PC-3 (cell line): Measurements from ENCODE around the gene ABHD3.
"Not testable (repeated sequence)": the region's sequence is repeated elsewhere in the genome, so short reads cannot be mapped to it uniquely, and the experiment has no call there.

Experiments
- EZH2 ChIP-seq: fragments of 300-600 bp; sonication (generic); IDR thresholded peaks from one replicate; pipeline ENCODE4 v1.6.1; 2017; ENCODE audit warnings: antibody characterized with exemption, mild to moderate bottlenecking, low read length; ENCODE audit not compliant: unreplicated experiment
- EZH2phosphoT487 ChIP-seq: fragments of 300-600 bp; sonication (generic); IDR thresholded peaks from 2 replicates; pipeline ENCODE4 v1.6.1; 2018; ENCODE audit warnings: mild to moderate bottlenecking, antibody characterized with exemption, low read length, borderline replicate concordance
- TF ChIP-seq, protein P1 (sequence below): fragments of 300-600 bp; sonication (generic); conservative IDR thresholded peaks from 2 replicates; pipeline ENCODE4 v1.5.1; 2017; ENCODE audit warnings: antibody characterized with exemption, low read depth, mild to moderate bottlenecking, low read length

DNA sequence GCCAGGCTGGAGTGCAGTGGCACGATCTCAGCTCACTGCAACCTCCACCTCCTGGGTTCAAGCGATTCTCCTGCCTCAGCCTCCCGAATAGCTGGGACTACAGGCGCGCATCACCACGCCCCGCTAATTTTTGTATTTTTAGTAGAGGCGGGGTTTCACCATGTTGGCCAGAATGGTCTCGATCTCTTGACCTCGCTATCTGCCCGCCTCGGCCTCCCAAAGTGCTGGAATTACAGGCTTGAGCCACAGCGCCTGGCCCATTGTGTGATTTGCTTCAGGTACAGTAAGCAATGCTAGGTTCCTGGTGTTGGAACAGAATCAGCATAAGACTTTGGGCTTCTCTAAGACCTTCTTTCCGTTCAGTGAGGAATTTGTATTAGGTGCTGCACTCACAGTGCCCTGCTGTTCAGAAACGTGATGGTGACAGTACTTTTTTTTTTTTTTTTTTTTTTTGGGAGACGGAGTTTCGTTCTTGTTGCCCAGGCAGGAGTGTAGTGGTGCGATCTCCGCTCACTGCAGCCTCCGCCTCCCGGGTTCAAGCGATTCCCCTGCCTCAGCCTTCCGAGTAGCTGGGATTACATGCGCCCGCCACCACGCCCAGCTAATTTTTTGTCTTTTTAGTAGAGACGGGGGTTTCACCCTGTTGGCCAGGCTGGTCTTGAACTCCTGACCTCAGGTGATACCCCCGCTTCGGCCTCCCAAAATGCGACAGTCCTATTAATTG, 93.0 kb downstream of the ABHD3 start:
- TF ChIP-seq, protein P1, sequence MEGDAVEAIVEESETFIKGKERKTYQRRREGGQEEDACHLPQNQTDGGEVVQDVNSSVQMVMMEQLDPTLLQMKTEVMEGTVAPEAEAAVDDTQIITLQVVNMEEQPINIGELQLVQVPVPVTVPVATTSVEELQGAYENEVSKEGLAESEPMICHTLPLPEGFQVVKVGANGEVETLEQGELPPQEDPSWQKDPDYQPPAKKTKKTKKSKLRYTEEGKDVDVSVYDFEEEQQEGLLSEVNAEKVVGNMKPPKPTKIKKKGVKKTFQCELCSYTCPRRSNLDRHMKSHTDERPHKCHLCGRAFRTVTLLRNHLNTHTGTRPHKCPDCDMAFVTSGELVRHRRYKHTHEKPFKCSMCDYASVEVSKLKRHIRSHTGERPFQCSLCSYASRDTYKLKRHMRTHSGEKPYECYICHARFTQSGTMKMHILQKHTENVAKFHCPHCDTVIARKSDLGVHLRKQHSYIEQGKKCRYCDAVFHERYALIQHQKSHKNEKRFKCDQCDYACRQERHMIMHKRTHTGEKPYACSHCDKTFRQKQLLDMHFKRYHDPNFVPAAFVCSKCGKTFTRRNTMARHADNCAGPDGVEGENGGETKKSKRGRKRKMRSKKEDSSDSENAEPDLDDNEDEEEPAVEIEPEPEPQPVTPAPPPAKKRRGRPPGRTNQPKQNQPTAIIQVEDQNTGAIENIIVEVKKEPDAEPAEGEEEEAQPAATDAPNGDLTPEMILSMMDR = not testable (repeated sequence)
- not testable (repeated sequence) for TF ChIP-seq EZH2, EZH2phosphoT487
